NCI-H524 (cell line): ENCODE data around the gene SMARCD3.

ENCODE experiments used
- DNase-seq, 2 experiments: peaks; one replicate each; lab custom pipeline; 2025; lab: John Stamatoyannopoulos, UW

SMARCD3 gene

GRCh38 chr7:151208253-151208862, 40.1 kb downstream of the SMARCD3 start:
- DNase-seq = no peak

- no peak for DNase-seq
These were observed 40.7 kb downstream of the SMARCD3 start for GRCh38 chr7:151207804-151208203.

- no peak for DNase-seq
These were observed 41.2 kb downstream of the SMARCD3 start for GRCh38 chr7:151207315-151207714.

- DNase-seq = no peak
These were observed 41.6 kb downstream of the SMARCD3 start for GRCh38 chr7:151206914-151207313.

- DNase-seq = no peak
These were observed 42.8 kb downstream of the SMARCD3 start for GRCh38 chr7:151205730-151206129.

- DNase-seq = no peak
These were observed 44.0 kb downstream of the SMARCD3 start for GRCh38 chr7:151204383-151205032.

GRCh38 chr7:151202836-151203235, 45.7 kb downstream of the SMARCD3 start:
- no peak for DNase-seq

- no peak for DNase-seq
These were observed 46.7 kb downstream of the SMARCD3 start for GRCh38 chr7:151201751-151202150.

GRCh38 chr7:151201344-151201743, 47.1 kb downstream of the SMARCD3 start:
- DNase-seq = no peak

- DNase-seq = no peak
These were observed 49.3 kb downstream of the SMARCD3 start for GRCh38 chr7:151198945-151199848.

GRCh38 chr7:151197932-151198331, 50.6 kb downstream of the SMARCD3 start:
- no peak for DNase-seq

- no peak for DNase-seq
These were observed 52.7 kb downstream of the SMARCD3 start for GRCh38 chr7:151195616-151196450.

- no peak for DNase-seq
These were observed 54.3 kb downstream of the SMARCD3 start for GRCh38 chr7:151194188-151194587.

- no peak for DNase-seq
These were observed 55.1 kb downstream of the SMARCD3 start for GRCh38 chr7:151193203-151193978.

GRCh38 chr7:151192002-151192539, 56.4 kb downstream of the SMARCD3 start:
- no peak for DNase-seq

- no peak for DNase-seq
These were observed 57.0 kb downstream of the SMARCD3 start for GRCh38 chr7:151191544-151191943.

- no peak for DNase-seq
These were observed 59.5 kb downstream of the SMARCD3 start for GRCh38 chr7:151189038-151189437.
